Skeletal muscle cell (primary cell): ENCODE data around the gene ALDH16A1.

Source experiments
- DNase-seq: peaks from one replicate; pipeline ENCODE4 v3.0.0-alpha.2; 2010; ENCODE audit warnings: low read depth
- H3K4me3 ChIP-seq: 2 replicates; pipeline ENCODE4 v1.5.1; 2011; ENCODE audit warnings: low read depth, mild to moderate bottlenecking, control low read depth, low read length, moderate library complexity

Gene ALDH16A1

DNA sequence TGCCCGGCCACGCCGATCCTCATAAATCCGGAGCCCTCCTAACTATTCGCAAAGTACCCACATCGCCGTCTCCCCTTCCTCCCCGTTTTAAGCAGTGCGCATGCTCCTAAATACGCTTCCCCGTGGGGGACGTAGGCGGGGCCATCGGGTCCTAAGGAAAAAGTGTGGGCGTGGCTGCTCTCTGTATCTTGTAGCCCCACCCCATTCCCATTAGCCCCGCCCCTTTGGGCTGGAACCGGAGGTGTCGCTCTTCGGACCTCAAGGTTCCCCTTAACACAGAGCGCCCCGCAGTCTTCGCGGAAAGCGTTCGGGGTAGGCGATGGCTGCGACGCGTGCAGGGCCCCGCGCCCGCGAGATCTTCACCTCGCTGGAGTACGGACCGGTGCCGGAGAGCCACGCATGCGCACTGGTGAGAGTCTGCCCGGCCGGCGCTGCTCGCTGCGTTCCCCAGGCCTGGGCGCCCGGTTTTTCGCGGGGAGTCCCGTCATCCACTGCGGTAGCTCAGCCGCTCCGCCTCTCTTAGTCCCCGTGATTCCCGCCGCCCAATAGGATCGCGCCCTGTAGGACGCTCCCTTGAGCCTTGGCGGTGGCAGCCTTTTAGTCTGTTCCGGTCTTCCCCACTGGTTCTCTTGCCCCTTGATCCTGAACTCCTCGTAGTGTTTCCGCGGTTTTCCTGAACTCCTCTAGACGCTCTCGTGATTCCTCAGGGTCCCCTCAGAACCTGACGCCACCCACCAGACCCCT, at the start of gene ALDH16A1:
Gene ALDH16A1, plus strand, starts transcription at position 213 of the 744 bp plus-strand sequence. Its CDS starts 107 bp downstream, at position 320.
- DNase-seq: peak; percentile 91
- peak within 1 kb of the TSS; percentile 83 for H3K4me3 ChIP-seq

DNA sequence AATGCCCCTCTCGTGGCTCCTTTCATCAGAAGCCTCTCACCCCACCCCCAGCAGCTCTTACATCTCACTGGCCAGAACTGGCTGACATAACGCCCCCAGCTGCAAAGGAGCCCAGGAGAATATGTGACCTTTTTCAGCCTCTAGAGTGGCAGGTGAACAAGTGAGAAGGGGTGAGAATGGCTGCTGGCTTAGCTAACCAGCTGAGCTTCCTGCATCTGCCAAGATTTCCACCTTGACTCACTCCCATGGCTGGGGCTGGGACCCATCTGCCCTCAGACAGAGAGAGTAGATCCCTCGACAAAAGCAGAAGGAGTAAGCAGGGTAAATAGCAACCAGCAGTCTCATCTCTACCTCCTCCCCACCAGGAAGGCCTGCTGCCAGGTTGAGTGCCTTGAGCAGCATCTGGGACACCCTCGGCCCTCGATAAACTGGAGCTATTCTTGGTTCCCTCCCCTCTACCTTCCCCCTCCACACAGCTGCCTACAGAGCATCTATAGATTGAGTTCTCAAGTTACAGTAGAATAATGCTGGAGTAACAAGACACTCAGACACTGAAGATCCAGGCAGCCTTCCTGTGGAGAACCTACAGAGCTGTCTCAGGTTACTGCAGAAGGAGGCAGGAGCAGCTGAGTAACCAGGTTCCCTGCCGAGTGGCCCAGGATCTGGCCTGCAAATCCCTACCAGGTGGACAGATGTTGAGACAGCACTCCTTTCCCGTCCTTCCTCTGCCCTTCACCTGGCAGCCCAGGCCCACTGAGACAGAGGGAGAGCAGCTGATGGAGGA, 49.4 kb upstream of the ALDH16A1 start:
- peak; percentile 23 for DNase-seq
- no peak overlapping the region for H3K4me3 ChIP-seq

GRCh38 chr19:49407079-49407478, 45.9 kb upstream of the ALDH16A1 start:
- no peak overlapping the region for H3K4me3 ChIP-seq
- DNase-seq: no peak

GRCh38 chr19:49407482-49408015, 45.5 kb upstream of the ALDH16A1 start:
- DNase-seq: no peak

DNA sequence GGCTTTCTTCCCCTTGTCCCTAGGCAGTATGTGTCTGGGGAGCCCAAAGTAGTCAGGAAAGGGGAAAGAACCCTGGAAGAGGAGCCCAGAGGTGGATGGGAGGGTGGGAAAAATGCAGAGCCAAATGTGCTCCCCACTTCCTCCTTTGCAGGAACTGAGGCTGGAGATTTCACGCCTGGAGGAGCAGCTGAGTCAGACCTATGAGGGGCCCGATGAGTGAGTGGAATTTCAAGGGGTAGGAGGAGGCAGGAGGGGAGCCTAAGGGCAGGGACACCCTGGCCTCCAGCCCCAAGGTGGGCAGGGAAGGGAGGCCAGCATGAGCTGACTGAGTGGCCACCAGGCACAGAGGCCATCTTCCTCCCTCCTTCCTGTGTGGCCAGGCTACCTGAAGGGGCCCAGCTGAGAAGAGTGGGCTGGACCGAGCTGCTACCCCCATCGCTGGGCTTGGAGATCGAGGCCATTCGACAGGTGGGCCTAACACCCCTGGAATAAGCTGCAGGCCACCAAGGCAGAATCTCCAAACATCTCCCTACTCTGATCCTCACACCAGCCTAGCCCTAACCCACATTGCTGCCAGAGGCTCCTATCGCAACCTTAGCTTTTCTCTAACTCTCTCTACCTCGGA, 44.1 kb upstream of the ALDH16A1 start:
- H3K4me3 ChIP-seq: no peak overlapping the region
- no peak for DNase-seq

More at GRCh38 chr19:49407482-49408015, 45.5 kb upstream of the ALDH16A1 start:
- H3K4me3 ChIP-seq: no peak overlapping the region

GRCh38 chr19:49409441-49410029, 43.5 kb upstream of the ALDH16A1 start:
- no peak overlapping the region for H3K4me3 ChIP-seq
- DNase-seq: no peak

- DNase-seq: no peak
- H3K4me3 ChIP-seq: no peak overlapping the region
These were observed 41.2 kb upstream of the ALDH16A1 start for GRCh38 chr19:49411681-49412326.

DNA sequence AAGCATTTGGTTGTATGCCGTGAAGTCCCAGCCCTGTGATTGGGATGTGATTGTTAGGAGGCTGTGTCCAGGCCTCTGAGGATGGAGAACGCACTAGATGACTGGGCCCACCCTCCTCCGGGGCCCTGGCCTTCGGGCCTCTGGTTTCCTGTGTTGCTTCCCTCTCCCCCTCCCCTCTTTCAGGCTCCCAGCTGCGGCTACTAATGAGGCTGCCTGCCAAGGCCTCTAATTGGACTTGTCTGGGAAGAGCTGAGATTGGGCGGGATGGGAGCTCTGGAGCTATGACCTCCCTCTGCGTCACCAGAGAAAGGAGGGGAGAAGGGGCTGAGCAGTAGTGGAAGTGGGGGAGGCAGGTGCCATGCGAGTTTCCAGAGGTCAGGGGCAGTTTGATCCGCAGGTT, 39.7 kb upstream of the ALDH16A1 start:
- H3K4me3 ChIP-seq: no peak overlapping the region
- no peak for DNase-seq

DNA sequence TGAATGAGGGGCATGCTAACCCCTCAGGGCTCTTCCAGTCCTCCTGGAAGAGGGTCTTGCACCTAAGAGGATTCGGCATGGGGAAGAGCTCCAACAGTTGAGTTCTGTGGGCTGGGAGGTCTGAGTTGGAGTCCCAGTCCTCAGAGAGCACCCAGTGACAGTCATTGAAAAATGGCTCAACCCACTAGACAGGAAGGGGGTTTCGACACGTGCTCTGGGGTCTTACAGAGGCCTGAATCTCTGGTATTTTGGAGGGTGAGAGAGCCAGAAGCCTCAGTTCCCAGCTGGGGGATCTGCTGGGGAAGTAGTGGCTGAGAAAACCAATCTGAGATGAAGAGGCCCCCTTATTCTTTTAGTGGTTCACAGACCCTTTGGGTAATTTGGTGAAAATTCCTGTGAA, 38.8 kb upstream of the ALDH16A1 start:
- no peak for DNase-seq
- H3K4me3 ChIP-seq: no peak overlapping the region

GRCh38 chr19:49415102-49415809, 37.8 kb upstream of the ALDH16A1 start:
- H3K4me3 ChIP-seq: no peak overlapping the region
- DNase-seq: peak; percentile 28

- H3K4me3 ChIP-seq: no peak overlapping the region
- DNase-seq: no peak
These were observed 37.2 kb upstream of the ALDH16A1 start for GRCh38 chr19:49415810-49416200.

DNA sequence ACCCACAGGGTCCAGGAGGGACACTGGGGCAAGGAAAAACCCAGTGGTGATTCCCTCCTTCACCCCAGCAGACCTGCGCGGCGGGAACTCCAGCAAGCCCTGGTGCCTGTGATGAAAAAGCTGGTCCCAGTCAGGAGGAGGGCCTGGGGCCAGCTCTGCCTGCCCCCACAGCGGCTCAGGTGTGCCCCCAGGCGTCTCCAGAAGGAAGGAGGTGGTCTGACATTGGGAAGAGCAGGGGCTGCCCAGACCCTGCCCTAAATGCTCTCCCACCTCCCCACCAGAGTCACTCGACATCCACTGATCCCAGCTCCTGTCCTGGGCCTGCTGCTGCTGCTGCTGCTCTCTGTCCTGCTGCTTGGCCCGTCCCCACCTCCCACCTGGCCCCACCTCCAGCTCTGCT, 35.9 kb upstream of the ALDH16A1 start:
- H3K4me3 ChIP-seq: no peak overlapping the region
- no peak for DNase-seq

- no peak for DNase-seq
- no peak overlapping the region for H3K4me3 ChIP-seq
These were observed 34.5 kb upstream of the ALDH16A1 start for GRCh38 chr19:49418511-49418910.

DNA sequence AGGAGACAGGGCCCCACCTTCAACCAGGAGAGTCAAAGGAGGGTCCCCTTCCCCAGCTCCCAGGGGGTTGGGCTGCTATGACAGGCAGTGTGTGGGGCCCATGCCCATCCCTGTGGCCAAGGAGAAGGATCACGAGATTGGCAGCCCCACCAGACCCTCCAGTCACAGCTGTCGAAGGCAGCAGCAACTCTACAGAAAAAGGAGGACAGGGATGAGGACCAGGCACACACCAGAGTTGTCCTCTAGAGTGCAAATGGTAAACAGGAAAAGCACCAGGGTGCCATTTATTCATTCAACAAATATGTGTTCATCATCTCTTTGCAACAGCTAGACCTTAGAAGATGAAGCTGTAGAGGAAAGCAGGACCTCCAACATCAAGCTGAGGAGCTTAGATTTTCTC, 33.9 kb upstream of the ALDH16A1 start:
- H3K4me3 ChIP-seq: no peak overlapping the region
- no peak for DNase-seq

DNA sequence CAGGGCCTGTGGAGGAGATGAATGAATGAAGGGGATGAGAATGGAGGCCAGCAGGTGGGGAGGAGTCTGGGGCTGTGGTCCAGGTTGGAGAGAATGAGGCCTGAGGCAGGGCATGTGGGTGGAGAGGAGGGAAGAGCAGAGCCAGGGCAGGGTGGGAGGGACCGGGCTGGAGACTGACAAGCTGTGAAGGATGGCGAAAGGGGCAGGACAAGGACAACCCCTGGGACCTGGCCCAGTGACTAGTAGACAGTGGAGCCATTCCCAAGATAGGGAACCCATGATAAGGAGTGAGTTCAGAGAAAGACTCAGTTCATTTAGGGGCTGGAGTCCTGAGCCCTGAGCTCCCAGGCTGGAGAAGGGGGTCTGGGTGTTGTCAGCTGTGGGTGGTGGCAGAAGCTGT, 32.8 kb upstream of the ALDH16A1 start:
- no peak for DNase-seq
- H3K4me3 ChIP-seq: no peak overlapping the region

- no peak for DNase-seq
- peak overlapping the region; percentile 11 for H3K4me3 ChIP-seq
These were observed 31.8 kb upstream of the ALDH16A1 start for GRCh38 chr19:49421039-49421877.

DNA sequence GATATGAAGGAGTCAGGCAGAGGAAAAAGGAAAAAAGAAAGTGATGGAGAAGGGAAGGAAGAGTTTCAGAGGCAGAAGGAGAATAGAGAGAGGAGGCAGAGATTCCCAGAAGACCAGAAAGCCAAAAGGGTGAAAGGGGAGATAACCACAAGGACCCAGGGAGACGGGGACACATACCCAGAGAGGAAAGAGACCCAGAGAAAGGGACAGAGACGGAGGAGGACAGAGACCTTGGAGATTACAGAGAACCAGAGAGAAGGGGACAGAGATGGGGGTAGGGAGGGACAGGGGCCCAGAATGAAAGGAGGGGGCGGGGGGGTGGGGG, 31.2 kb upstream of the ALDH16A1 start:
- DNase-seq: no peak
- H3K4me3 ChIP-seq: no peak overlapping the region
